ENCODE results near the gene ABL1.

The ABL1 gene

GRCh38 chr9:130913599-130914416 lies 78.8 kb downstream of the ABL1 start:
- Histone ChIP-seq H3K4me2 (ENCODE audit: low read length, poor library complexity, severe bottlenecking) (no peak overlapping the region), H3K27me3 (ENCODE audit: control insufficient read depth in 1 of 2, insufficient read depth in 1 of 2, low read length in 2 of 2) (peaks cover 14 to 29% of the 10 kb centered on the region in 2 experiments), H3K4me3 (ENCODE audit: insufficient read depth in 1 of 2, low read depth in 1 of 2, low read length in 2 of 2) (peak overlapping the region in 1 of 2 experiments; percentile 57), H3K14ac (ENCODE audit: low read length in 2 of 2) (no peak overlapping the region), H2AFZ (ENCODE audit: low read depth, low read length) (no peak overlapping the region), H3K4ac (ENCODE audit: low read depth in 1 of 2, low read length in 2 of 2) (no peak overlapping the region), H3K18ac (ENCODE audit: low read depth in 1 of 2, low read length in 2 of 2) (no peak overlapping the region), H2BK15ac (ENCODE audit: low read depth, poor library complexity, severe bottlenecking) (no peak overlapping the region), H3K36me3 (ENCODE audit: control insufficient read depth in 1 of 2, insufficient read depth in 2 of 2, low read depth in 1 of 2, low read length in 2 of 2) (no peaks in the 10 kb centered on the region), H3K79me1 (replicated peaks; ENCODE audit: low read length, poor library complexity, severe bottlenecking) (no peaks in the 10 kb centered on the region), H2AK5ac (ENCODE audit: low read length, severe bottlenecking) (no peak overlapping the region), H3K27ac (ENCODE audit: low read length, poor library complexity, severe bottlenecking) (no peak overlapping the region), H4K91ac (ENCODE audit: low read length) (no peak overlapping the region), H2BK120ac (ENCODE audit: low read depth, low read length) (no peak overlapping the region), H3K9me3 (ENCODE audit: control insufficient read depth, low read length) (no peaks in the 10 kb centered on the region), H2BK12ac (ENCODE audit: low read length in 2 of 2) (no peak overlapping the region), H3K4me1 (ENCODE audit: control insufficient read depth, insufficient read depth, low read depth, low read length) (peaks cover 1% of the 10 kb centered on the region), H4K8ac (ENCODE audit: low read length) (no peak overlapping the region), H3K23ac (ENCODE audit: low read length in 2 of 2) (no peak overlapping the region), H2BK5ac (ENCODE audit: low read depth, low read length, poor library complexity, severe bottlenecking) (no peak overlapping the region), H3K9ac (ENCODE audit: low read length) (peak overlapping the region; percentile 68)
- no peak for DNase-seq
- WGBS: 69% methylated on average over 23 of the region's 23 CpGs

GRCh38 chr9:130914417-130915095 lies 79.5 kb downstream of the ABL1 start:
- Histone ChIP-seq H3K9me3 (ENCODE audit: control insufficient read depth, low read length) (no peaks in the 10 kb centered on the region), H2AFZ (ENCODE audit: low read depth, low read length) (no peak overlapping the region), H2BK15ac (ENCODE audit: low read depth, poor library complexity, severe bottlenecking) (no peak overlapping the region), H3K27ac (ENCODE audit: low read length, poor library complexity, severe bottlenecking) (no peak overlapping the region), H4K91ac (ENCODE audit: low read length) (no peak overlapping the region), H2BK5ac (ENCODE audit: low read depth, low read length, poor library complexity, severe bottlenecking) (no peak overlapping the region), H3K36me3 (ENCODE audit: control insufficient read depth in 1 of 2, insufficient read depth in 2 of 2, low read depth in 1 of 2, low read length in 2 of 2) (no peaks in the 10 kb centered on the region), H3K4me3 (ENCODE audit: insufficient read depth in 1 of 2, low read depth in 1 of 2, low read length in 2 of 2) (no peak overlapping the region), H3K4ac (ENCODE audit: low read depth in 1 of 2, low read length in 2 of 2) (no peak overlapping the region), H3K79me1 (replicated peaks; ENCODE audit: low read length, poor library complexity, severe bottlenecking) (no peaks in the 10 kb centered on the region), H3K14ac (ENCODE audit: low read length in 2 of 2) (no peak overlapping the region), H2BK120ac (ENCODE audit: low read depth, low read length) (no peak overlapping the region), H2BK12ac (ENCODE audit: low read length in 2 of 2) (no peak overlapping the region), H3K9ac (ENCODE audit: low read length) (no peak overlapping the region), H3K18ac (ENCODE audit: low read depth in 1 of 2, low read length in 2 of 2) (no peak overlapping the region), H3K4me1 (ENCODE audit: control insufficient read depth, insufficient read depth, low read depth, low read length) (peaks cover 1% of the 10 kb centered on the region), H2AK5ac (ENCODE audit: low read length, severe bottlenecking) (no peak overlapping the region), H3K4me2 (ENCODE audit: low read length, poor library complexity, severe bottlenecking) (no peak overlapping the region), H3K23ac (ENCODE audit: low read length in 2 of 2) (no peak overlapping the region), H3K27me3 (ENCODE audit: control insufficient read depth in 1 of 2, insufficient read depth in 1 of 2, low read length in 2 of 2) (peaks cover 20 to 36% of the 10 kb centered on the region in 2 experiments), H4K8ac (ENCODE audit: low read length) (no peak overlapping the region)
- DNase-seq: no peak
- WGBS: 81% methylated on average over 24 of the region's 24 CpGs

GRCh38 chr9:130915096-130915447 lies 80.0 kb downstream of the ABL1 start:
- no peak overlapping the region for H2AFZ ChIP-seq (ENCODE audit: low read depth, low read length)
- H3K18ac ChIP-seq (ENCODE audit: low read depth in 1 of 2, low read length in 2 of 2): no peak overlapping the region
- no peak overlapping the region for H2BK15ac ChIP-seq (ENCODE audit: low read depth, poor library complexity, severe bottlenecking)
- no peak overlapping the region for H3K27ac ChIP-seq (ENCODE audit: low read length, poor library complexity, severe bottlenecking)
- H3K4me3 ChIP-seq (ENCODE audit: insufficient read depth in 1 of 2, low read depth in 1 of 2, low read length in 2 of 2): no peak overlapping the region
- no peak for DNase-seq
- no peak overlapping the region for H3K4me2 ChIP-seq (ENCODE audit: low read length, poor library complexity, severe bottlenecking)
- WGBS: 92% methylated on average over 8 of the region's 8 CpGs
- peaks cover 20 to 39% of the 10 kb centered on the region in 2 experiments for H3K27me3 ChIP-seq (ENCODE audit: control insufficient read depth in 1 of 2, insufficient read depth in 1 of 2, low read length in 2 of 2)
- H2AK5ac ChIP-seq (ENCODE audit: low read length, severe bottlenecking): no peak overlapping the region
- no peak overlapping the region for H3K4ac ChIP-seq (ENCODE audit: low read depth in 1 of 2, low read length in 2 of 2)
- H2BK12ac ChIP-seq (ENCODE audit: low read length in 2 of 2): no peak overlapping the region
- H2BK5ac ChIP-seq (ENCODE audit: low read depth, low read length, poor library complexity, severe bottlenecking): no peak overlapping the region
- no peaks in the 10 kb centered on the region for H3K9me3 ChIP-seq (ENCODE audit: control insufficient read depth, low read length)
- H3K79me1 ChIP-seq (replicated peaks; ENCODE audit: low read length, poor library complexity, severe bottlenecking): no peaks in the 10 kb centered on the region
- H3K4me1 ChIP-seq (ENCODE audit: control insufficient read depth, insufficient read depth, low read depth, low read length): peaks cover 1% of the 10 kb centered on the region
- no peak overlapping the region for H3K23ac ChIP-seq (ENCODE audit: low read length in 2 of 2)
- no peak overlapping the region for H4K91ac ChIP-seq (ENCODE audit: low read length)
- H3K9ac ChIP-seq (ENCODE audit: low read length): no peak overlapping the region
- H2BK120ac ChIP-seq (ENCODE audit: low read depth, low read length): no peak overlapping the region
- H3K36me3 ChIP-seq (ENCODE audit: control insufficient read depth in 1 of 2, insufficient read depth in 2 of 2, low read depth in 1 of 2, low read length in 2 of 2): no peaks in the 10 kb centered on the region
- H4K8ac ChIP-seq (ENCODE audit: low read length): no peak overlapping the region
- H3K14ac ChIP-seq (ENCODE audit: low read length in 2 of 2): no peak overlapping the region

GRCh38 chr9:130917168-130917960 lies 82.3 kb downstream of the ABL1 start:
- no peak overlapping the region for H3K4me2 ChIP-seq (ENCODE audit: low read length, poor library complexity, severe bottlenecking)
- no peak overlapping the region for H2BK12ac ChIP-seq (ENCODE audit: low read length in 2 of 2)
- WGBS: 85% methylated on average over 34 of the region's 34 CpGs
- no peaks in the 10 kb centered on the region for H3K9me3 ChIP-seq (ENCODE audit: control insufficient read depth, low read length)
- H3K27me3 ChIP-seq (ENCODE audit: control insufficient read depth in 1 of 2, insufficient read depth in 1 of 2, low read length in 2 of 2): peaks cover 25 to 62% of the 10 kb centered on the region in 2 experiments
- H3K4me1 ChIP-seq (ENCODE audit: control insufficient read depth, insufficient read depth, low read depth, low read length): peaks cover 6% of the 10 kb centered on the region
- H2BK15ac ChIP-seq (ENCODE audit: low read depth, poor library complexity, severe bottlenecking): no peak overlapping the region
- H3K18ac ChIP-seq (ENCODE audit: low read depth in 1 of 2, low read length in 2 of 2): no peak overlapping the region
- H3K79me1 ChIP-seq (replicated peaks; ENCODE audit: low read length, poor library complexity, severe bottlenecking): no peaks in the 10 kb centered on the region
- H3K4me3 ChIP-seq (ENCODE audit: insufficient read depth in 1 of 2, low read depth in 1 of 2, low read length in 2 of 2): no peak overlapping the region
- no peak overlapping the region for H2AK5ac ChIP-seq (ENCODE audit: low read length, severe bottlenecking)
- H4K91ac ChIP-seq (ENCODE audit: low read length): peak overlapping the region; percentile 37
- H3K27ac ChIP-seq (ENCODE audit: low read length, poor library complexity, severe bottlenecking): no peak overlapping the region
- H3K4ac ChIP-seq (ENCODE audit: low read depth in 1 of 2, low read length in 2 of 2): no peak overlapping the region
- no peak overlapping the region for H4K8ac ChIP-seq (ENCODE audit: low read length)
- no peak overlapping the region for H3K23ac ChIP-seq (ENCODE audit: low read length in 2 of 2)
- H3K14ac ChIP-seq (ENCODE audit: low read length in 2 of 2): no peak overlapping the region
- DNase-seq: no peak
- H2BK5ac ChIP-seq (ENCODE audit: low read depth, low read length, poor library complexity, severe bottlenecking): no peak overlapping the region
- no peaks in the 10 kb centered on the region for H3K36me3 ChIP-seq (ENCODE audit: control insufficient read depth in 1 of 2, insufficient read depth in 2 of 2, low read depth in 1 of 2, low read length in 2 of 2)
- H3K9ac ChIP-seq (ENCODE audit: low read length): no peak overlapping the region
- no peak overlapping the region for H2AFZ ChIP-seq (ENCODE audit: low read depth, low read length)
- no peak overlapping the region for H2BK120ac ChIP-seq (ENCODE audit: low read depth, low read length)

Measured in mesenchymal stem cell (in vitro differentiated cells and primary cell).